Measurements from ENCODE around the gene UCN. TPM values are rescaled to one million over a fixed set of nuclear protein-coding genes. Genes with fewer than 3 reads are reported as not detected.

UCN gene
- total RNA-seq, 4 donors from 2014 or later, result 1.8 to 6.1 (median 3.3) TPM

DNA sequence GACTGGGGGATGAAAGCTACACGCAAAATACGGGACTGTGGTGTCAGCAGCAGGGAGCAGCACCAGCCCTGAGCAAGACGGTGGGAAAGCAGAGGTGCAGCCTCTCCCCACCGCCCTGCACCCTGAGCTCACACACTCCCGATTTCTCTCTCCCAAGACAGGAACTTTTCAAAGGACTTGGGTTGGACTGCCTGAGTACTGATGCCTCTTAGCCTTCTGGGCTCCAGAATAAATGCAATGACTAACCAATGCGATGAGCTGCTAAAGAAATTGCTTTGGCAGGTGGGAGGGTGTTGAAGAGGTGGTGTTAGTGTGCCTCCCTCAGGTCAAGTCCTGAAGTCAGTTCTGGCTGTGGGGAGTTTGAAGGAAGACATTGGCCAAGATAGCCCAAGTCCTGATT is 16.4 kb downstream of the UCN start:
- peaks cover 0 to 52% (median 0%) of the 10 kb centered on the region in 4 donors for H3K27me3 ChIP-seq
- DNase-seq (ENCODE audit: extremely low spot score), result no peak
- no peaks in the 10 kb centered on the region for H3K36me3 ChIP-seq
- WGBS, result 25% methylated on average over 6 of the region's 6 CpGs
- peaks cover 0 to 18% (median 2%) of the 10 kb centered on the region in 4 donors for H3K4me1 ChIP-seq
- H3K4me3 ChIP-seq, result no peak overlapping the region
- intact Hi-C loops (cut with DNase I), result no loop called here
- H3K9me3 ChIP-seq, result no peaks in the 10 kb centered on the region
- TF ChIP-seq POLR2AphosphoS5 (IDR thresholded peaks at IDR 0.05), result no peak
- TF ChIP-seq POLR2A (IDR thresholded peaks at IDR 0.05; ENCODE audit: low read depth), result no peak
- TF ChIP-seq EP300 (IDR thresholded peaks at IDR 0.05), result no peak
- TF ChIP-seq, protein P1, sequence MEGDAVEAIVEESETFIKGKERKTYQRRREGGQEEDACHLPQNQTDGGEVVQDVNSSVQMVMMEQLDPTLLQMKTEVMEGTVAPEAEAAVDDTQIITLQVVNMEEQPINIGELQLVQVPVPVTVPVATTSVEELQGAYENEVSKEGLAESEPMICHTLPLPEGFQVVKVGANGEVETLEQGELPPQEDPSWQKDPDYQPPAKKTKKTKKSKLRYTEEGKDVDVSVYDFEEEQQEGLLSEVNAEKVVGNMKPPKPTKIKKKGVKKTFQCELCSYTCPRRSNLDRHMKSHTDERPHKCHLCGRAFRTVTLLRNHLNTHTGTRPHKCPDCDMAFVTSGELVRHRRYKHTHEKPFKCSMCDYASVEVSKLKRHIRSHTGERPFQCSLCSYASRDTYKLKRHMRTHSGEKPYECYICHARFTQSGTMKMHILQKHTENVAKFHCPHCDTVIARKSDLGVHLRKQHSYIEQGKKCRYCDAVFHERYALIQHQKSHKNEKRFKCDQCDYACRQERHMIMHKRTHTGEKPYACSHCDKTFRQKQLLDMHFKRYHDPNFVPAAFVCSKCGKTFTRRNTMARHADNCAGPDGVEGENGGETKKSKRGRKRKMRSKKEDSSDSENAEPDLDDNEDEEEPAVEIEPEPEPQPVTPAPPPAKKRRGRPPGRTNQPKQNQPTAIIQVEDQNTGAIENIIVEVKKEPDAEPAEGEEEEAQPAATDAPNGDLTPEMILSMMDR (IDR thresholded peaks at IDR 0.05), result no peak
- H3K27ac ChIP-seq (replicated peaks in 1 of 4), result no peak overlapping the region

DNA sequence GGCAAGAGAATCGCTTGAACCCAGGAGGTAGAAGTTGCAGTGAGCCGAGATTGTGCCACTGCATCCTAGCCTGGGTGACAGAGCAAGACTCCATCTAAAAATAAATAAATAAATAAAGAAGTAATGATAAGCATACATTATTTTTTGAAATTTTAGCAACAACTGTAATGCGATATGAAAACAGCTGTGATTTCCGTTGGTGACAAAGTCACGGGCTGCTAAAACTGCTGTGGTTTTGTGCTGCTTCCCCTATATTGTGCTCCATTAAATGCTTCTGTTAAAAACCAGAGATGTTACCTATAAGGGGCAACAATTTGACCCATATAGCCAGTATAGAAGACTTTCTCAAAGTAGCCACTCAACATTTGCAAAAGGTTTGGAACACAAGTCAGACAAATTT is 17.7 kb downstream of the UCN start:
- Histone ChIP-seq H3K9me3 (no peaks in the 10 kb centered on the region), H3K4me3 (no peak overlapping the region), H3K27me3 (peaks cover 0 to 43% (median 0%) of the 10 kb centered on the region in 4 donors), H3K36me3 (no peaks in the 10 kb centered on the region), H3K4me1 (peaks cover 0 to 18% (median 2%) of the 10 kb centered on the region in 4 donors), H3K27ac (replicated peaks in 1 of 4) (no peak overlapping the region)
- DNase-seq (ENCODE audit: extremely low spot score), result no peak
- intact Hi-C loops (cut with DNase I), result no loop called here
- TF ChIP-seq, protein P1 (IDR thresholded peaks at IDR 0.05), result no peak
- TF ChIP-seq EP300 (IDR thresholded peaks at IDR 0.05), result no peak
- TF ChIP-seq POLR2AphosphoS5 (IDR thresholded peaks at IDR 0.05), result no peak
- no peak for TF ChIP-seq POLR2A (IDR thresholded peaks at IDR 0.05; ENCODE audit: low read depth)
- WGBS, result 92% methylated on average over 5 of the region's 5 CpGs

DNA sequence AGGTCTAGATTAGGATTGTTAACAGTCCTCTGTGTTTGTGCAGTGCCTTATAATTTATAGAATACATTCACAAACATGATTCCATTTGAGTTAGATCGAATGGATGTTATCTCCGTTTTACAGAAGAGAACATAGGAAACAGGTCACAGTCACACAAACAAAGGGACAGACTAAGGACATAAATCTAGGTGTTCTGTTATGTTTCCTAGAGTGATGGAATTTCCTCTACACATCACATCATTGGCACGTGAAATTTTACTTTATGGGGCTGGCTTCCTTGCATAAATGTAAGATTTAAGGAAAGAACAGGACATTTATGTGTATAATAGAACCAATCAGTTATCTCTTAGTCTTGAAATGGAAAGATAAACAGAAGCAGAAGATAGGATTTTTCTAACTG is 19.6 kb downstream of the UCN start:
- H3K4me1 ChIP-seq, result peaks cover 0 to 7% (median under 1%) of the 10 kb centered on the region in 4 donors
- no peak overlapping the region for H3K4me3 ChIP-seq
- H3K36me3 ChIP-seq, result no peaks in the 10 kb centered on the region
- no peak for DNase-seq (ENCODE audit: extremely low spot score)
- H3K9me3 ChIP-seq, result no peaks in the 10 kb centered on the region
- H3K27ac ChIP-seq (replicated peaks in 1 of 4), result no peak overlapping the region
- intact Hi-C loops (cut with DNase I), result loop anchor here (10.0 kb wide), 1 partner anchor 324 kb away; no protein-coding TSS in a partner anchor
- peaks cover 0 to 34% (median 0%) of the 10 kb centered on the region in 4 donors for H3K27me3 ChIP-seq
- TF ChIP-seq POLR2A (IDR thresholded peaks at IDR 0.05; ENCODE audit: low read depth) (no peak), EP300 (IDR thresholded peaks at IDR 0.05) (no peak), POLR2AphosphoS5 (IDR thresholded peaks at IDR 0.05) (no peak)
- TF ChIP-seq, protein P1 (IDR thresholded peaks at IDR 0.05), result no peak
- 51% methylated on average over 3 of the region's 3 CpGs for WGBS

DNA sequence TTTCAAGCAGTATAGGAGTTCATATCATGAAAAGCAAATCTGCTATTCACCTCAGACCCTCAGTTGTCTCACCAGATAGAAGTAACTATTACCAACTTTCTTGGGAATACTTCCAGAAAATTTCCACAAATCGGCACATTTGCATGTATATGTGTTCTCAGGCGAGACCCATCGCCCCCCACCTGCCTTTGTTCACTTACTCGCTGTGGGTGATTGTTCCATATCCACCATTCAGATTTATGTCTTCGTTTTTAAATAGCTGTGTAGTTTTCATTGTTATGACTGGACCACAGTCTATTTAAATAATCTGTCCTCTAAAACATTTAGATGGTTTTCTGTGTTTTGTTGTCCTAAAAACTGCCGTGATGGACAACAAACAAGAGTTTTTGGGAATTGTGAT is 22.8 kb downstream of the UCN start:
- no peak overlapping the region for H3K27ac ChIP-seq (replicated peaks in 1 of 4)
- H3K27me3 ChIP-seq, result peaks cover 0 to 31% (median 3%) of the 10 kb centered on the region in 4 donors
- intact Hi-C loops (cut with DNase I), result loop anchor here (10.0 kb wide), 1 partner anchor 321 kb away; no protein-coding TSS in a partner anchor
- TF ChIP-seq, protein P1 (IDR thresholded peaks at IDR 0.05), result no peak
- TF ChIP-seq EP300 (IDR thresholded peaks at IDR 0.05) (no peak), POLR2AphosphoS5 (IDR thresholded peaks at IDR 0.05) (no peak), POLR2A (IDR thresholded peaks at IDR 0.05; ENCODE audit: low read depth) (no peak)
- WGBS, result 74% methylated on average over 6 of the region's 6 CpGs
- no peak for DNase-seq (ENCODE audit: extremely low spot score)
- no peaks in the 10 kb centered on the region for H3K9me3 ChIP-seq
- no peaks in the 10 kb centered on the region for H3K36me3 ChIP-seq
- peaks cover 0 to 15% (median 0%) of the 10 kb centered on the region in 4 donors for H3K4me1 ChIP-seq
- H3K4me3 ChIP-seq, result no peak overlapping the region

DNA sequence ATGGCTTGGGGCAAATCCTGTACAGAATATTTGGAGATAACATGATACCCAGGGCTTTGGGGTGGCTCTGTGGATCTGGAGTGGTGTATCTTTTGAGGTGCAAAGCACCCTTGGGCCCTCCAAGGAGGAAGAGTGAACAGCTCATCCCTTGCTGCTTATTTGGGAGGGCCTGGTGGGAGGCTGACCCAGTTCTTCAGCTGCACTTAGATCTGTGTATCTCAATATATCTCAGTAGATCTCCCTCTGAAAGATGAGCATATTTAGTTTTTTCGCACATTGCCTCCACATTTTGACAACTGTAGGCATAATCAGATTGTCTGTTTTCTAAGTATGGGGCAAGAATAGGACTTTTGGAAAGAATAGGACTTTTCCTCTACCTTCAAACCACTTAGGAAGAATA is 23.2 kb downstream of the UCN start:
- Histone ChIP-seq H3K4me1 (peaks cover 0 to 19% (median 2%) of the 10 kb centered on the region in 4 donors), H3K36me3 (no peaks in the 10 kb centered on the region), H3K27ac (replicated peaks in 1 of 4) (no peak overlapping the region), H3K27me3 (peaks cover 0 to 29% (median 3%) of the 10 kb centered on the region in 4 donors), H3K4me3 (no peak overlapping the region), H3K9me3 (no peaks in the 10 kb centered on the region)
- no peak for DNase-seq (ENCODE audit: extremely low spot score)
- TF ChIP-seq EP300 (IDR thresholded peaks at IDR 0.05) (no peak), POLR2AphosphoS5 (IDR thresholded peaks at IDR 0.05) (no peak), POLR2A (IDR thresholded peaks at IDR 0.05; ENCODE audit: low read depth) (no peak)
- TF ChIP-seq, protein P1 (IDR thresholded peaks at IDR 0.05), result no peak
- 87% methylated on average over 1 of the region's 1 CpG for WGBS
- intact Hi-C loops (cut with DNase I), result loop anchor here (10.0 kb wide), 1 partner anchor 320 kb away; no protein-coding TSS in a partner anchor
